ENCODE data around the gene TMEM86B. TPM values are rescaled to one million over a fixed set of nuclear protein-coding genes. Genes with fewer than 3 reads are reported as not detected.

The TMEM86B gene
- total RNA-seq, 1 donor from 2014 or later = 4.3 TPM

DNA sequence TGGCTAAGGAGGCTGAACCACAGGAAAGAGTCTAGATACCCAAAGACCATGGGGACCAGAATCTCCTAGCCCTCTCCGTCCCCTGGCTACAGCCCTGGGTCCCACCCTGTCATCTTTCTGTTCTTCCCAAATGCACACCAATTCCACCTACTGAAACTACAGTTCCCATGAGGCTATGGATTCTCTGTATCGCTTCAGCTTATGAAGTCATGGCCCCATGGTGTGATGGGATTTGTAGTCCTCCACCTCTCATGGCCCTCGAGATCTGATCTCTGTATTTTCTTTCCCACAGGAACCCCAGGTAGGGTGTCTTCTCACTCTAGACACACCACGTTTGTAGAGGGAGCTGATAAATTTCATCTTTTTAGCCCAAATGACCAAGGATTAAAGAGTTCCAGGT lies 31.0 kb downstream of the TMEM86B start:
- no peaks in the 10 kb centered on the region for H3K36me3 ChIP-seq
- intact Hi-C loops (cut with DNase I) = no loop called here
- no peaks in the 10 kb centered on the region for H3K4me1 ChIP-seq
- ATAC-seq (peak; percentile 32), DNase-seq (no peak)
- H3K9me3 ChIP-seq = no peaks in the 10 kb centered on the region
- peaks cover 7% of the 10 kb centered on the region for H3K27me3 ChIP-seq
- H3K27ac ChIP-seq = no peak overlapping the region
- no peak for TF ChIP-seq CTCF (IDR thresholded peaks at IDR 0.05)
- no peak overlapping the region for H3K4me3 ChIP-seq

DNA sequence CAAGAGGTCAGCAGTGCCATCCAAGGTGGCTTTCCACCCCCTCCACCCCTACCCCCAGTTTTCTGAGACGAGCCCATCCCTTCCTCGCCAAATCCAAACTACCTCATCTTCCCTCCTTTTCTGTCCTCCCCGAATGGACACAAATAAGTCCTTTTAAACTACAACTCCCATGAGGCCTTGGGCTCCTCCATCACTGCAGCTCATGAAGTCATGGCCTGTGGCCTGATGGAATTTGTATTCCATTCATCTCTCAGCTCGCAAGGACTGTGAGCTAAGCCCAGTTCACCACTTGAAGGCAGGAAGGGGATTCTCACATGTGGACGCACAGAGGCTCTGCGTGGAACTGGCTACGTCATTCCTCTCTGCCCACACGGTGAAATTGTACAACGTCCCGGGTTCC lies 31.8 kb downstream of the TMEM86B start:
- Histone ChIP-seq H3K27me3 (peaks cover 7% of the 10 kb centered on the region), H3K27ac (no peak overlapping the region), H3K9me3 (no peaks in the 10 kb centered on the region), H3K4me1 (no peaks in the 10 kb centered on the region), H3K36me3 (no peaks in the 10 kb centered on the region), H3K4me3 (no peak overlapping the region)
- ATAC-seq (no peak), DNase-seq (no peak)
- no peak for TF ChIP-seq CTCF (IDR thresholded peaks at IDR 0.05)
- intact Hi-C loops (cut with DNase I) = no loop called here

DNA sequence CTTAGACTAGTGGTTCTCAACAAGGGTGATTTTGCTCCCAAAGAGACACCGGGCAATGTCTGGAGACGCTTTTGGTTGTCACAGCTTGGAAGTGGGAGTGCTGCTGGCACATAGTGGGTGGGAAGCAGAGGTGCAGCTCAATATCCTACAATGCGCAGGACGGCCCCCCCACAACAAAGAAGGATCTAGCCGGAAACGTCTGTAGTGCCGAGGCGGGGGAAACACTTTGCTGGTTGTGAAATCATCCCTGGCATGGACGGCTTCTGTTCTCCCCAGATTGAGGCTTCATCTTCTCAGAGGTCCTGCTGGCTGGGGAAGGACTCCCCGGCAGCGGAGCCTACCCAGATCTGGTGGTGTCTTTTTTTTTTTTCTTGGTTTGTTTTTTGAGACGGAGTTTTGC lies 35.1 kb downstream of the TMEM86B start:
- ATAC-seq = no peak
- no peak for DNase-seq
- Histone ChIP-seq H3K27me3 (peaks cover 7% of the 10 kb centered on the region), H3K4me3 (no peak overlapping the region), H3K9me3 (no peaks in the 10 kb centered on the region), H3K36me3 (no peaks in the 10 kb centered on the region), H3K4me1 (no peaks in the 10 kb centered on the region), H3K27ac (no peak overlapping the region)
- intact Hi-C loops (cut with DNase I) = no loop called here
- TF ChIP-seq CTCF (IDR thresholded peaks at IDR 0.05) = no peak

- Histone ChIP-seq H3K4me1 (no peaks in the 10 kb centered on the region), H3K27ac (no peak overlapping the region), H3K9me3 (no peaks in the 10 kb centered on the region), H3K36me3 (no peaks in the 10 kb centered on the region), H3K27me3 (no peaks in the 10 kb centered on the region), H3K4me3 (no peak overlapping the region)
- ATAC-seq = peak; percentile 84
- intact Hi-C loops (cut with DNase I) = no loop called here
- no peak for TF ChIP-seq CTCF (IDR thresholded peaks at IDR 0.05)
- peak; percentile 70 for DNase-seq
Measured at GRCh38 chr19:55189403-55189835, 39.1 kb downstream of the TMEM86B start.

- TF ChIP-seq CTCF (IDR thresholded peaks at IDR 0.05) = no peak
- ATAC-seq = no peak
- intact Hi-C loops (cut with DNase I) = no loop called here
Measured at GRCh38 chr19:55188625-55189024, 39.9 kb downstream of the TMEM86B start.

DNA sequence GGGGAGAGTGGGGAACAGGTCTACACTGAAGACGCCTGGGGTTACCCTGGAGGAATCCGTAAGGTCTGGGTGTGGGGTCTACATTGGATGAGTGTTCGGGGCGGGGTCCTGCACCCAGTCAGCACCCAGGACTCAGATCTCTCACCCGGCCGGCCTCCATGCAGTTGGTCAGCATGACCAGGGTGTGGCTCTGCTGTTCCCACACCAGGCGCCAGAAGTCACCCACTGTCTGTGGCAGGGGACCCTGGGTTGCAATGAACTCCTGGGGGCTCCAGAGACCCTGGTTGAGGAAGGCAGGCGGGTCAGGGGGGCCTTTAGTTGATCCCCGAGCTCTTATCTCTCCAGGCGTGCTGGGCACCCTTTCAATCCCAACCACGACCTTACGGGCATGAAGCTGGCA lies 42.5 kb downstream of the TMEM86B start:
- H3K27me3 ChIP-seq = peaks cover 27% of the 10 kb centered on the region
- no peak overlapping the region for H3K4me3 ChIP-seq
- H3K9me3 ChIP-seq = no peaks in the 10 kb centered on the region
- TF ChIP-seq CTCF (IDR thresholded peaks at IDR 0.05) = no peak
- H3K4me1 ChIP-seq = no peaks in the 10 kb centered on the region
- H3K36me3 ChIP-seq = no peaks in the 10 kb centered on the region
- ATAC-seq = no peak
- intact Hi-C loops (cut with DNase I) = no loop called here
- no peak overlapping the region for H3K27ac ChIP-seq
- DNase-seq = no peak

More at GRCh38 chr19:55188625-55189024, 39.9 kb downstream of the TMEM86B start:
- H3K27me3 ChIP-seq = peaks cover 3% of the 10 kb centered on the region
- H3K9me3 ChIP-seq = no peaks in the 10 kb centered on the region
- DNase-seq = no peak
- no peaks in the 10 kb centered on the region for H3K36me3 ChIP-seq
- no peak overlapping the region for H3K4me3 ChIP-seq
- H3K4me1 ChIP-seq = no peaks in the 10 kb centered on the region
- no peak overlapping the region for H3K27ac ChIP-seq
